Ishikawa (cell line): ENCODE measurements around the gene DAB2.

Source experiments
- CEBPB ChIP-seq: IDR thresholded peaks from 2 replicates; pipeline ENCODE4 v1.6.1; 2012
- CREB1 ChIP-seq: IDR thresholded peaks from 2 replicates; pipeline ENCODE4 v1.6.1; 2012; ENCODE audit warnings: low read depth
- EGR1 ChIP-seq: IDR thresholded peaks from 2 replicates; pipeline ENCODE4 v1.6.1; 2012
- EP300 ChIP-seq: IDR thresholded peaks from 2 replicates; pipeline ENCODE4 v1.6.1; 2012; ENCODE audit warnings: borderline replicate concordance
- FOXM1 ChIP-seq: IDR thresholded peaks from 2 replicates; pipeline ENCODE4 v1.6.1; 2012; ENCODE audit warnings: low read depth, borderline replicate concordance
- NFIC ChIP-seq: IDR thresholded peaks from 2 replicates; pipeline ENCODE4 v1.6.1; 2012
- REST ChIP-seq: IDR thresholded peaks from 2 replicates; pipeline ENCODE4 v1.6.1; 2012; ENCODE audit warnings: low read depth, mild to moderate bottlenecking

GRCh38 chr5:39364367-39364766 lies 60.4 kb downstream of the DAB2 start, which contains the start of gene C9:
- no peak for TF ChIP-seq CEBPB
- no peak for TF ChIP-seq NFIC
- no peak for TF ChIP-seq FOXM1
- no peak for TF ChIP-seq REST
- TF ChIP-seq EP300: no peak
- no peak for TF ChIP-seq CREB1
- no peak for TF ChIP-seq EGR1
